ENCODE measurements around the gene MARVELD1.
"Not testable (repeated sequence)": the region's sequence is repeated elsewhere in the genome, so short reads cannot be mapped to it uniquely, and the experiment has no call there.

GRCh38 chr10:97684368-97684713 lies 29.2 kb upstream of the MARVELD1 start:
- not testable (repeated sequence) for TF ChIP-seq CTCF (IDR thresholded peaks at IDR 0.05; ENCODE audit: poor library complexity); EZH2 (IDR thresholded peaks at IDR 0.05; ENCODE audit: borderline replicate concordance); EZH2phosphoT487 (IDR thresholded peaks at IDR 0.05; ENCODE audit: low read depth, severe bottlenecking, unreplicated experiment)

All from hepatocyte (in vitro differentiated cells).